ELF-1 (cell line): Measurements from ENCODE around the gene LAMA3.
A peak's percentile ranks its signal among the peaks of the same experiment; 100 is the strongest.

Source experiments
- DNase-seq: peaks from one replicate; pipeline ENCODE4 v3.0.0-alpha.2; 2016; ENCODE audit warnings: low read depth, low spot score

The LAMA3 gene

DNA sequence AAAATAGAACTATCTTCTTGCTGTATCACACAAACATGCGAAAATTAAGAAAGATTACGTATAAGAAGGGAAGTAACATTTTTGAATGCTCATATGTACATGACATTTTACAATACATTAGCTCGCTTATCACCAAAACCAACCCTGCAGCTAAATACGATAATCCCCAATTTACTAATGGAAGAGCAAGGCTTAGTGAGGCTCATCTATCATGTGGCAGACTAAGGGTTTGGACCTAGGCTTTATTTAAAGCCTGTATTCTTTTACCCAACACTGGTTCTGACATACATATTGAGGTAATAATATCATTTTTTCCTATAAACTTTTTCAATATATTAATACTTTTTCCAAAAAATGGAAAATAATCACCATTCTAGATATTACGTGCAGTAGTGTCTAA lies 208.5 kb downstream of the LAMA3 start:
- no peak for DNase-seq

- DNase-seq, result no peak
Observed at GRCh38 chr18:23900994-23901393, 211.7 kb downstream of the LAMA3 start.

DNA sequence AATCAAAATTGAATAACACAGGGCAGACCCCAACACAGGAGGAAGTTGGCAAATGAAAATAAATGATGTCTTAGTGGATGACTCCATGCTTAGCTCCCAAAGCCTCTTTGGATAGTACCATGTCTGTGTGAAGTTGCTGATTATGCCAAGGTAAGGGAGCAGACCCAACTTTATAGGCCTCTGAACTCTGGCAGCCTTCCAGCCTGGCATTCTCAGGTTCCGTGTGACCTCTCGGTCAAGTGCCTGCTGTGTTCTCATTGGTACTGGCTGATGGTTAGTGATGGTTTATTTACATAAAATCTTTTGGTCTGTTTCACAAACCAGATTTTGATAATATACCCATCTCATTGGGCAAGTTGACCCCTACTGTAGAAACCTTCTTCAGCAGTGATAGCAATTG lies 213.1 kb downstream of the LAMA3 start:
- no peak for DNase-seq

DNA sequence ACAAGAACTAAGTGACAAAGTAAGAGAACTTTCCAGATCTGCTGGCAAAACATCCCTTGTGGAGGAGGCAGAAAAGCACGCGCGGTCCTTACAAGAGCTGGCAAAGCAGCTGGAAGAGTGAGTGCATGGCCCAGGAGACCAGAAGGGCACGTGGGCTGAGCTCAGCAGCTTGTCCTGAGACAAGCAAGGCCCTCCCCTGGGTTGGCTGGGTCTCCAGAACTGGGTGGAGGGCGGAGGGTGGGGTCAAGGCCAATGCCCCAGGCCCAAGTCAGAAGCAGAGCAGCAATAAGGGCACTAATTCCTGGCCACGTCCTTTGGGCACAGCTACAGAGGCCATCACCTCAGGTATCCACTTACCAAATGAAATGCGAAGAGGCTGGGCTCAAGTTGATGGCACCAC lies 214.7 kb downstream of the LAMA3 start:
- no peak for DNase-seq

- no peak for DNase-seq
Observed at GRCh38 chr18:23906658-23907057, 217.4 kb downstream of the LAMA3 start.

- no peak for DNase-seq
Observed at GRCh38 chr18:23908827-23909226, 219.6 kb downstream of the LAMA3 start.

- DNase-seq, result no peak
Observed at GRCh38 chr18:23910032-23910431, 220.8 kb downstream of the LAMA3 start.

DNA sequence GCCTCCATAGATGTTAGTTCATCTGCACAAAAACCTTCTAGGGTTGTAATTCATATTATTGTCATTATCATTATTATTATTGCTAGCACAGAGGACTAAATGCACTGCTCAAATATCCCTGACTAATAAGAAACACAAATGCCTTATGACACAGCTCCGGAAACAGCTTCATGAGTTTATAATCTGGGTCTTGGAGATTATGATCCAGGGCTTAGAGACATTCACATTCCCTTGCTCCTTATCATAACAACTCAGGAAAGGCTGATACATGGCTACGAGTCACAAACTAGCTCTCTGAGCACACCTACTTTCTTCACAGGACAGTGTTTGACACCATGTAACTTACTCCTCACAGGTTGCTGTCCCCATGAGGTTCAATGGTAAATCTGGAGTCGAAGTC lies 223.1 kb downstream of the LAMA3 start:
- DNase-seq, result no peak

- no peak for DNase-seq
Observed at GRCh38 chr18:23916338-23916737, 227.1 kb downstream of the LAMA3 start.

GRCh38 chr18:23918395-23919032 lies 229.3 kb downstream of the LAMA3 start:
- peak; percentile 79 for DNase-seq

- no peak for DNase-seq
Observed at GRCh38 chr18:23920054-23920453, 230.8 kb downstream of the LAMA3 start.

DNA sequence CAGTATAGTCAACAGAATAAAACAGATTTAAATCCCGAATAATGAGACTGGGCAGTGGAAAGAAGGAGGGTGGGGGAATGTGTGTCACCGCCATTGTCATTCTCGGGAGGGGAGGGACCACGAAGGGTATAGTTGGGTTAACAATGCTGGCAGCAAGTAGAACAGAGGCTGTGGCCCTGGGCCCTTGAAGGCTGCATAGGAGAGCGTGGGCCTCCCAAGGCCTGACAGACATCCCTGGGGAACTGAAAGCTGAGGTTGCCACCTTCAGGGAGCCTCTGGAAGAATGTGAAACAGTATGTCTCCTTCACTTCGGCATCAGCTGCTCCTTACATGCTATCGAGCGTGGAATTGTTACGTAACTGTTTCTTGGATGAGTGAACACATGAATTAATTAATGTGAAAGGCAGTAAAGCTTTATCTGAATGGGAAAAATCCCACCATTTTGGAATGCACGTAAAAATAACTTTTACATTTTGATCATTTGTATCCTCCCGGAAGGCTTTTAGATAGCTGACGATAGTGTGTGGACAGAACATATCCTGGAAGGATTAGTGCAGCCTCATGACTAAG lies 232.5 kb downstream of the LAMA3 start:
- DNase-seq, result peak; percentile 23

DNA sequence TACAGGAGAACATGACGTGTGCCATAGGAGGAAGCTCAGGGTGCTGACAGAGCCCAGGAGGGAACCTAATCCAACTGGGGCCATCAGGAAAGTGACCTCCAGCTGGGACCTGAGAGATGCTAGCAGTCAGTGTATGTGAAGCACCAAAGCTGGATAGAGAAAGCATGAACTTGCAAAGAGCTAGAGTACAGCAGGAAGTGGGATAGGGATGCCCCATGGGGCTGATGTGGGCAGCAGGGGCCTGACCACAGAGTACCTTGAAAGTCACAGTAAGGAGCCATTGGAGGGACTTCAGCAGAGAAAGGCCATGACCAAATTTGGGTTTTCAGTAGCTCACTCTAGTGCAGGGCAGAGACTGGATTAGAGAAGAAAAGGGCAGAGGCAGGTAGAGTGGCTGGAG lies 233.7 kb downstream of the LAMA3 start:
- DNase-seq, result no peak

DNA sequence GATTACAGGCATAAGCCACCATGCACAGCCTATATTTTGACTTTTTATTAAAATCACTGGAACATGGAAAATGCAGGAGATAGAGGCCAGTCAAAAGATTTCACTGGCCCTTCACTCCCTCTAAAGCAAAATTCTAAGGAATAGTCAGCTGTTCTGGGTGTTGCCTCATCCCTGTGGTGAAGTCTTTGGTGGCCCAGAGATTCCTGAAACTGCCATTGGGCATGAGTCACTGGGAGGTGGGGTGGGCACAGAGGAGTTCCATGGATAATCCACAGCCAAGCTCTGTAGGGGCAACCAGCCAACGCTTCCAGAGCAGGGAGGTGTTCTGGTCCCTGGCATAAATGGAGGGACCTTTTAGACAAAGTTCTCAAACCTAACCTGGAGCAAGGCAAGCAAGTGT lies 235.6 kb downstream of the LAMA3 start:
- no peak for DNase-seq

GRCh38 chr18:23926571-23926970 lies 237.3 kb downstream of the LAMA3 start:
- DNase-seq, result no peak

- no peak for DNase-seq
Observed at GRCh38 chr18:23927821-23928746, 238.8 kb downstream of the LAMA3 start.

- DNase-seq, result no peak
Observed at GRCh38 chr18:23929362-23929930, 240.2 kb downstream of the LAMA3 start.

DNA sequence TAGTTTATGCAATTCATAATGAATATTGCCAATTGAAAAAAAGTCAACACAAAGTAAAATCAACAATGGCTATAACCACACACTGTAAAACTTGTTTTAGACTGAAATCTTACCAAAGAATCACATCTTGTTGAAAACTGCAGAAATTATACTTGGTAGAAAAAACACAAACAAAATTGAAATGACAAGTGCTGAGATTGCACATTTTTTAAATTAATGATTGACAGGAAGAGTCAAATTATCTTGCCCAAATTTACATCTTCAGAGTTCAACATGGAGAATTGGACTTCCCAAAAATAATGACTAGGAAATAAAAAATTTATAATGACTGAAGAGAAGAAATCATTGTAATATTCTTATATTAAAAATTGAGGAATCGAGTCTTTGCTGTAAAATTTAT lies 240.7 kb downstream of the LAMA3 start:
- no peak for DNase-seq

- DNase-seq, result no peak
Observed at GRCh38 chr18:23932385-23933067, 243.3 kb downstream of the LAMA3 start.

- DNase-seq, result no peak
Observed at GRCh38 chr18:23933407-23933806, 244.2 kb downstream of the LAMA3 start.

- no peak for DNase-seq
Observed at GRCh38 chr18:23934252-23934651, 245.0 kb downstream of the LAMA3 start.

GRCh38 chr18:23934863-23935262 lies 245.6 kb downstream of the LAMA3 start:
- DNase-seq, result no peak
